Mucosa of gallbladder (tissue), 1 donor: Measurements from ENCODE around the gene ACAA2. TPM values are rescaled to one million over a fixed set of nuclear protein-coding genes. Genes with fewer than 3 reads are reported as not detected.

Experiments
- DNase-seq: peaks from one replicate; pipeline ENCODE4 v3.0.0-alpha.2; 2020; ENCODE audit warnings: low spot score
- total RNA-seq: library from RNA; stranded (reverse); gene quantifications from one replicate; pipeline ENCODE4 v1.2.1, GENCODE V29; 2021
- donor health status: DM: no; HTN: no; CAD: no.

Gene ACAA2
- total RNA-seq, 1 donor from 2014 or later = 84.2 TPM

DNA sequence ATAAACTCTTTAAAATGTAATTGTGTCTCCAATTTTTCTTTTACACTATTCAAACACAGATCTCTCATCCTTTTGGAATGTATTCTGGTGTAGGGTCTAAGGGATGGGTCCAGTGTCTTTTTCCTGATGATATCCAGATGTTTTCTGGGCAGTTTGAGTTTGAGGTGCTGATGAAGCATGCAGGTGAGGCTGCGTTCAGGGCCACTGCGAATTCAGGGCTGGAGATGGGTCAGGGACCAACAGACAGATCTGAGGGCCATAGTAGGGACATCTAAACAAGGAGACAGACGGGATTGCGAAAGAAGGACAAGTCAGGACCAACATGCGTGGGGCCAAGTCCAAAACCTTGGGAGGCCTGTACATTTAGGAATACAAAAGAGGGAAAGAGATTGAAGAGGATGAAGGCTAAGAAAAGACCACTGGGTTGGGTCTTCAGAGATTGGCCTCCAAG, 70.2 kb downstream of the ACAA2 start:
- DNase-seq = no peak

DNA sequence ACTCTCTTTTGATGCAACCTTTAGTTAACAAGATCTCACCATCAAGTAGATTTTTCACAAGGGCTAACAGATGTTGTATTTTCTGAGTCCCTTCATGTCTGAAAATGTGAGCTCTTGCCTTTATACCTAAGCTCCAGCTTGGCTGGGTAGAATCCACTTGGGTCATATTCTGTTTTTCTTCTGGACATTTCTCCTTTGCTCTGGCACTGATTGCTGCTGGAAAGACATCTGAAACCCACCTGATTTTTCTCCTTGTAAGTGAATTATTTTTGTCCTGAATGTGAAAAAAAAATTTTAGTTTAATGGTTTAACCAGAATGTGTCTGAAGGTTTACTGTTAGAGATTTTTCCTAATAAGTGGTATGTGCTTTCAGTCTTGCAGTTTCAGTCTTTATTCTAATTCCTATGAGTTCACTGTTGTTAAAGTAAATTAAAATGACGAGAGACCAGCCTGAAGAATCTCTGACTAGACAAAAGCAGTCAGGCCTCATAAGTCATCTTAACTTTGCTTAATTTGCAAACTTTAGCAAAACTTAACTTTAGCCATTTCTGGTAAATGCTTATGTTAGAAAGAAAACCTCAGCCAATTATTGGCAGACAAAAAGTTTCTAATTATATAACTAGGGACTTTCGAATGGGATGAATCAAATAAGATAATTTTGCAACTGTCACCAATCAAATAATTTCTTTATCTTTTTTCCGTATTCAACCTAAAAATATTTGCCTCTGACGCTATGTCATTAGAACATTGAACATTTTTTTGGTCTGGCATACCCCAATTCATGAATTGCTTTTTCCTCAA, 70.8 kb downstream of the ACAA2 start:
- DNase-seq = no peak

- no peak for DNase-seq
Measured at GRCh38 chr18:49739275-49739674, 74.1 kb downstream of the ACAA2 start.

DNA sequence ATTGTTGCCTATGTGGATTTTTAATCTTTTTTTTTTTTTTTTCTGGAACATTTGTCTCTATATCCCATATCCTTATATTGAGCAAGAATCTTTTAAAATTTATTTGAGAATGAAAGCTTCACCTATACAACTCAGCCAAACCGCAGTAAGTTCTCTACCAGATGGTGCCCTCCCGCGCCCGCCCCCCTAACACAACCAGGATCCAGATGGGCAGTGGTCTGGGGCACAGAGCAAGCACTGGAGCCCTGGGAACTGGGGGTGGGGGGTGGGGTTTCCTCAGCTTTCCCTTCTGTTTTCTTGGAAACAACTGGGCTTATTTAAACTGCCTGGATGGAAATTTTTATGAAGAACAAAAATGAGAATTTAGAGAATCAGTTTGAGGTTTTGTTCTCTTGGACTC, 74.6 kb downstream of the ACAA2 start:
- DNase-seq = no peak

GRCh38 chr18:49734836-49735235, 78.5 kb downstream of the ACAA2 start:
- DNase-seq = no peak

- DNase-seq = no peak
Measured at GRCh38 chr18:49733896-49734585, 79.3 kb downstream of the ACAA2 start.

GRCh38 chr18:49733321-49733720, 80.0 kb downstream of the ACAA2 start:
- no peak for DNase-seq
